NCI-H69 (cell line): ENCODE results near the gene SLC23A1.

Experiments used
- DNase-seq: peaks from one replicate; lab custom pipeline; 2025; lab: John Stamatoyannopoulos, UW

SLC23A1 gene

GRCh38 chr5:139406963-139407362 is 23.9 kb upstream of the SLC23A1 start:
- no peak for DNase-seq

GRCh38 chr5:139404484-139404840 is 21.4 kb upstream of the SLC23A1 start:
- DNase-seq, result peak; percentile 43

- peak; percentile 99 for DNase-seq
These were observed 20.8 kb upstream of the SLC23A1 start, which contains the start of gene SPATA24 for GRCh38 chr5:139403787-139404483. TSS of gene SPATA24 (minus strand) at chr5:139404089. CDS start at chr5:139404060, 29 bp downstream.

- no peak for DNase-seq
These were observed 20.3 kb upstream of the SLC23A1 start for GRCh38 chr5:139403418-139403786.

- DNase-seq, result peak; percentile 62
These were observed 19.6 kb upstream of the SLC23A1 start for GRCh38 chr5:139402561-139403158.

- DNase-seq, result no peak
These were observed 18.4 kb upstream of the SLC23A1 start for GRCh38 chr5:139401546-139401945.

GRCh38 chr5:139399501-139400121 is 16.5 kb upstream of the SLC23A1 start:
- no peak for DNase-seq

- peak; percentile 77 for DNase-seq
These were observed 14.8 kb upstream of the SLC23A1 start for GRCh38 chr5:139397921-139398320.

GRCh38 chr5:139396691-139397090 is 13.6 kb upstream of the SLC23A1 start:
- DNase-seq, result no peak

- DNase-seq, result no peak
These were observed 12.9 kb upstream of the SLC23A1 start for GRCh38 chr5:139395844-139396640.

- DNase-seq, result peak; percentile 25
These were observed 11.8 kb upstream of the SLC23A1 start, which contains the start of gene PROB1 for GRCh38 chr5:139394654-139395566. TSS of gene PROB1 (minus strand) at chr5:139395104. CDS start at chr5:139395081, 23 bp downstream.

GRCh38 chr5:139394123-139394653 is 11.1 kb upstream of the SLC23A1 start:
- DNase-seq, result peak; percentile 73

GRCh38 chr5:139393497-139394122 is 10.5 kb upstream of the SLC23A1 start:
- peak; percentile 74 for DNase-seq

- peak; percentile 84 for DNase-seq
These were observed 9.8 kb upstream of the SLC23A1 start for GRCh38 chr5:139392678-139393496.

- DNase-seq, result no peak
These were observed 9.2 kb upstream of the SLC23A1 start for GRCh38 chr5:139392324-139392677.

- peak; percentile 24 for DNase-seq
These were observed 8.7 kb upstream of the SLC23A1 start for GRCh38 chr5:139391570-139392323.

GRCh38 chr5:139390639-139391569 is 7.8 kb upstream of the SLC23A1 start:
- DNase-seq, result peak; percentile 21
